Amygdala (tissue), 56 donors: ENCODE results near the gene SIM1.

Source experiments
- DNase-seq, 56 donors: peaks; one replicate each; lab custom pipeline; 2025; lab: John Stamatoyannopoulos, UW

SIM1 gene

DNA sequence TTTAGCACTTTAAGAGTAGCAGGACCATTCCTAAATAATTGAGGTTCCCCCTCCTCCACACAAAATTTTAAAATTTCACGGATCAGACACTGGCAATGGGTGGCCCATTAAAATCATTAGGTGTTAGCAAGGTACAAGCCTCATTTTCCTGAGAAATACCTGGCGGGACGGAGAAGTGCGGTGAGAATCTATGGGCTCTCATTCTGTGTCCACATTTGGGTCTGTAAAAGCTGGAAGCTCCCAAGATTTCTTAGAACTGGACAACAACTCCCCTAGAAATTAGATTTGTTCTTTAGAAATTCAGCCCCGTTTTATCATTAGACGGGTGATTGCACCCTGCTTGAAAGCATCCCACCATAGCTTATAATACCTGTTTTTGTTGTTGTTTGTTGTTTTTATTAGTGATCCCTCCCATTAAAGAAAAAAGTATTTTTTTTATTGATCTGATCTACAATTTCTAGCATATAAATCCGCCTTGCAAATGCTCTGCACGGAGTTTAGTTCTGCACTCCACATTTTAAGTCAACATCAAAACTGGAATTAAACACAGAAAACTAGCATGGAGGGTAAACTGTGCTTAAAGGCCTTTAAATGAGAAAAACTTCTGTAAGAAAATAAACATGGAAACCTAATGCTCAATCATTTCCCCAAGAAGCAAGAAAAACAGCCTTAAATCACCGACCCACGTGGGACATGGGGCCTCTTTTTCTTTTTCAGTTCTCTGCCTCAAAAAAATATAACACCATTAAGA lies 5.7 kb downstream of the SIM1 start:
- no peak for DNase-seq

GRCh38 chr6:100457311-100457990 lies 7.3 kb downstream of the SIM1 start:
- no peak for DNase-seq

DNA sequence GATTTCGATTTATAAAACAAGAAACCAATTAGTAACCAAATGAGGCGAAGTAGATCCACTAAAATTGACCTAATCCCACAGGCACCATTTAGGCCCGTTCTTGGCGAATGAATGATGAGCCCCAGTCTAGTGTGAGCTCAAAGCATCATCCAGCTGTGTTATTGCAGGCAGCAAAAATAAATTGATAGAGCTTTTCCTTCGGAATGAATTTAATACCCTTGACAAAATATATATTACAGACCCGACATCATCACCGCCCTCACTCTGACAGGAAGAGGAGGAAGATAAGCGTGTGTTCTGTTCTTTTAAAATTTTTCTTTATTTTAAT lies 7.8 kb downstream of the SIM1 start:
- DNase-seq: no peak

GRCh38 chr6:100456141-100456907 lies 8.4 kb downstream of the SIM1 start:
- no peak for DNase-seq

DNA sequence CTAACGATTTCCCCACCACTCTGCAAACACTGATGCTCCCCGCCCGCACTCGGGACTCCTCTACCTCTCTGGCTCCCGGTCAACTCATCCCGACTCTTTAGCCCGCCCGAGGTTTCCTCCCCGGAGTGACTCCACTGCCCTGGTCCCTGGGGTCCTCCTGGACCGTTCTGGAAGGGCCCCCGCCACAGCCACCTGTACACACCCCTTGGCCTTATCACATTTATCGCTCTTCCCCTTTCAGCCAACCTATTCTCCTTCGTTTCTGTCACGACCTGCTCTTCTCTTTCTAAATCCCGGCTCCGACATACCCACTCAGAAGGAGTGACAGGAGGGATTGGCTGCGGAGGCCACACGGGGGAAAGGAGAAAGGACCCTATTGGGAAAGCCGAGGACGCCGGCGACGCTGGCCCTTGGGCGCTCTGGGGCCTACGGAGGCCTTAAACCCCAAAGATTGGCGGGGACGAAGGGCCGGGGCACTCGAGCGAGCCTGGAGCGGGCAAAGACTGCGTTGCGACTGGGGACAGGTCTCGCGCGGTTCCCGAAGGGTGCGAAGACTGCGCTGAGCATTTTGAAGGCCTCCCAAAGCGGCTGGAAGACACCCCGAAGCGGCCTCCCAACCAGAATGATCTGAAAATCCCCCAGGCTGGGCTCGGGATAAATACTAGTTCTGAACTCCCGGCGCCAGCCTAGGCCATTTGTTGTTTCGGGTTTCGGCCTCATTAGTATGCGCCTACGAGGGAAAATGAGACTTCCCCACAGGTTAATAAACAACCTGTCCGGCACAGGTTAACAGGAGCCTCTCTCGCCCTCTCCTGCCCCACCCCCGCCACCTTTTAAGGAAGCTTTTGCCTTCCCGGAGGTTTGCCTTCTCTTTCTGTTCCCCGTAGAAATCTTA lies 9.2 kb downstream of the SIM1 start:
- no peak for DNase-seq

- DNase-seq: no peak
Measured at GRCh38 chr6:100454551-100455229, 10.0 kb downstream of the SIM1 start.

DNA sequence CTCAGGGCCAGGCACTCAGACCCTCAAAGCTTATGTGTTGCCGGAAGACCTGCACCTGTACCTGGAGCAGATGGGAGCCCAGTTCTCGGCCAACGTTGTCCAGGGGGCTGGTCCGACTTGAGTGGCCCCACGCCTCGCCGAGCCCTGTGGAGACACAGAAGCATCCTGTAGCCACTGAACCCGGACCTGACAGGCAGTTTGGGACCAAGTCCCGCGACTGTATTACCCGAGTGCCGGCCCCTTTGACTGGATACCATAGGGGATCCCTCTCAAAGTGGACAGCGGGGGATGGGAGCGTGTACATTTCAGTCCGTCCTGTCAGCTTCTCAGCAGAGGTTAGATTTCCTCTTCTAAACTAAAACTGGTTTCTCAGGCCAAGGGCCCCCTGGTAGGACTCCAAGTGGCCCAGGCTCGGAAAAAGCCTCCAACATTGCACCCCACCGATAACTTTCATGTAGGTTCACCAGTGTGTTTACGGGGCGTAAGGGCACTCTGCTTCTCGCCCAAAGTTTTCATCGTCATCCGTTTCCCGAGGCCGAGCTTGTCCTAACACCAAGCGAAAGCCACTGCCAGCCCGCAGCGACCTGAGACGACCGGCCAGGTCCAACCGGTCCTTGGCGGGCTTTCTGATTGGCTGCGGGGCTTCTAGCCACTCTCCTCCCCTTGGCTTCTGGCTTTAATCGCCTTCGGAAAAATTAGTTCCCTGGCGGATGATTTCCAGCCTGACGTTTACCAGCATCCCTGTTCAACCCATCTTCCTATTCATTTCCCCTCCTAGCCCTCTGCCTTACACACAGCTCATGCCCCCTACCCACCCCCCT lies 10.8 kb downstream of the SIM1 start:
- DNase-seq: no peak

DNA sequence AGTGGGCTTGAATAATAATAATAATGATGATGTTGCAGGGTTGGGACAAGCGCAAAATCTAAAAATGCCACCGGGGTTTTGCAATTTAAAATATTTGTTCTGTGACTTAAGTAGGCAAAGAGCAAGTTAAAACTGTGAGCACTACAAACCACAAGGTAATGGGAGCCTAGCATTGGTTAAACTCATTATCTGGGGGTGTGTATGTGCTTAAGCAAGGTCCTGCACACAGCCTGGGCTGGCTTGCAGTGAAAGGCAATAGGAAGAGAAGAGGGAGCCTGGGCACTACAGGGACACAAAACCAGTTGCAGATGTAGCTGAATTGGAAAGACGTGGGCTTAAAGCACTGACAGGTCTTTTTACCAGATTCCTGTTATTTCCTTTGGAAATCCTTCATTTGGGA lies 11.7 kb downstream of the SIM1 start:
- no peak for DNase-seq

GRCh38 chr6:100451577-100451976 lies 13.1 kb downstream of the SIM1 start:
- DNase-seq: no peak

GRCh38 chr6:100449239-100449691 lies 15.5 kb downstream of the SIM1 start:
- no peak for DNase-seq

- no peak for DNase-seq
Measured at GRCh38 chr6:100447900-100448748, 16.6 kb downstream of the SIM1 start.

- DNase-seq: no peak
Measured at GRCh38 chr6:100447081-100447899, 17.4 kb downstream of the SIM1 start.

- DNase-seq: no peak
Measured at GRCh38 chr6:100446115-100447080, 18.3 kb downstream of the SIM1 start.

DNA sequence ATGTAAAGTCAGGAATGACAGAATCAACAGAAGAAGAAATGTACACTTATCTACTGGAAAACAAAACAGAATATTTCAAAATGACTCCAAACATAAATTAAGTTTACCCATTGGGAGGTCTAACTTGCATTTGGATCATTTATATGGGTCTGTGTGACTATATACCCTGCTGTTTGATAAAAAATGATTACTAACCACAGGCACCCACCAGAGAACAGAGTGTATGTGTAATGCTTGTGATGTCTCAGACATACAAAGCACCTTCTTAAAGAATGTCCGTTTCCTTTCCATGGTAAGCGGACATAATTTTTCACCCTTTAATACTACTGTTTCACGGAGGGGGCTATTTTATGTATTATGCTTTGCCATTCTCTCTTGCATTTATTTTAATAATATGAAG lies 19.2 kb downstream of the SIM1 start:
- no peak for DNase-seq

- DNase-seq: no peak
Measured at GRCh38 chr6:100440935-100441334, 23.8 kb downstream of the SIM1 start.

DNA sequence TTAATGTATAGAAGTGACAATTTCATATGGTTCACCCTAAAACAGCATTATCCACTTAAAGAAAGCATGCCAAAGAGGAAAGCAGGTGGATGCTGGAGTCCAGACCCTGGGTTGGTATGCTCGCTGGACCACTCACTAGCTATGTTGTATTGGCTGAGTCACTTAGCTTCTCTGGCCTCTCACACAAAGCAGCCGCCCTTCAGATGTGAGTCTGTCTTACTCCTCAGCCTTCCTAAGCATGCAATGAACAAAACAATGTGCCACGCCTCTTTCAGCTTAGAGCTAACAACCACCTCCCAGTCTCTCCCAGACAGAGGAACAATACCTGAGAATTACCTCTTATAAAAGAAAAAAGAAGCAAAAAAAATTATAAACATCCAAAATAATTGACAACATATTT lies 29.4 kb downstream of the SIM1 start:
- no peak for DNase-seq
